ENCODE measurements around the gene OXSM.

OXSM gene

DNA sequence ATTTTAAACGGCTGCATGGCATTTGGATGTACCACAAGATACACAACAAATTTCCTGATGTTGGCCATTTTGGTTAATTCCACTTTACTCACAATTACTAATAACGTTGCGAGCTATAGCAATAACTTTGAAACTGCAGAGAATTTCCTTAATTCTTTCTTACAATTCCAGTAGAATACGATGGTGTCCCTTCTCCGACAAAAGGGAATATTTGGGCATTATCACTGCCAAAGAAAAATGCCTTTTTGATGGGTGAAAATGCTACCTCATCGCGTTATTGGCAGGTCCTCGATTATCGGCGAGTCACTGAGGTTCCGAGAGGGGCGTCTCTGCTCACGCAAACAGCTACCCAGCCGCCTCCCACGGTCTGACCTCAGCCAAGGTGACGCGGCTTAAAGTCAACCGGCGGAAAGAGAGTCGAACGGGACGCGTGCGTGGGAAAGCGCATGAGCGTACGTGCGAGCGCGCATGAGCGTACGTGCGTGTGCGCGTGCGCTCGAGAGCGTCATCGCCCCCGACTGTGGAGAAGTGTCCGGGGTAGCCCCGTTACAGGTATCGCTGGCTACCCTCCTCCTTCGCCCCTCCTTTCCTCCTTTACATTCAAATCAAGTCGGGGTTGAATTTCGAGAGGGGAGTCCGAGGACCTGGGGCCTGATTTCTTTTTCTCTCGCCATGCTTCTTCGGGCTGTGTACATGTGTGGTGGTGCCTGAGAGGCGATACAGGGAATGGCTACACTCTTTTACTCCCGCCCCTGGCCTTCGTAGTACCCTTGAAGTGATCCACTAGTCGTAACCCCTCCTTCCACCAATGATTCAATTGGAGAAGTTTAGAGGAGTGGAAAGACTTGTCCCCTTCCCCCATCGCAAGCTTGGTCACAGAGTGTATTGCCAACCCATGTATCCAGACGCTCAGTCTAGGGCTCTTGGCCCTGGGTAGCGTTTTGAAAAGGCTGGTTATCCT is at the start of gene OXSM:
TSS of gene OXSM (plus strand) at position 495 of the 961 bp plus-strand sequence. CDS start 931 bp downstream, outside the sequence.
- peak; percentile 89 to 90 for DNase-seq (ENCODE audit: low read depth in 2 of 2)

DNA sequence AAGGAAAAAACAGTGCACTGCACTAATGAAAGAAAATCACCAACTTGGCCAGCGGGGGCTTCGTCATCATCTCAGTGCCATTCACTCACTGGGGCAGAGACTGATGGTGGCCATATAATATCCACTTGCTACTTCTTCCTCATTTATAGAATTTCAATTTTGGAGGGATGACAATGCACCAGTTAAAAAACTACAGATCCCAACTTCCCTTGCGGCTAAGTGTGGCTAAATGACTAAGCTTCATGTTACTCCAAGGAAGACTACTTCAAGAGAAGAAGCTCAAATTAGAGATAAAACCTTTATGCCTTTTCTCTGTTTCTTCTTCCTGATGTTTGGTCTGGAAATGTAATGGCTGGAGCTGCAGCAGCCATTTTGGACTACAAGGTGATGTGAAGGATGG is 45.4 kb upstream of the OXSM start:
- no peak for DNase-seq (ENCODE audit: low read depth in 2 of 2)

DNA sequence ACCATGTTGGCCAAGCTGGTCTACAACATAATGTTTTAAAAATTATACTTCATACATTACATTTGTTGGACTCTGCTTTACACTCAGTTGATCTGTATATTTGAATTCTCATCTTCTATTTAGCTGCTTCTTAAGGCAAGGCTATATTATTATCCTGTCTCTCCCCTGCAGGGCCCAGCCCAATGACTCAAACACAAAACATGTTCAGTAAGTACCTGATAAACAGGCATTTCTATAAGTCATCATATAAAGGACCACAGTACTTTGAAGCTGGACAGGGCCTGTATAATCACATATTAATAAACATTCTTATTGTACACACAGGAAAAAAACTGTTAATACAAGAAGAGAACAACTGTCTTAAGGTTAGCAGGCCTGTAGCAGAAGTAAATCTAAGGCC is 42.9 kb upstream of the OXSM start:
- no peak for DNase-seq (ENCODE audit: low read depth in 2 of 2)

DNA sequence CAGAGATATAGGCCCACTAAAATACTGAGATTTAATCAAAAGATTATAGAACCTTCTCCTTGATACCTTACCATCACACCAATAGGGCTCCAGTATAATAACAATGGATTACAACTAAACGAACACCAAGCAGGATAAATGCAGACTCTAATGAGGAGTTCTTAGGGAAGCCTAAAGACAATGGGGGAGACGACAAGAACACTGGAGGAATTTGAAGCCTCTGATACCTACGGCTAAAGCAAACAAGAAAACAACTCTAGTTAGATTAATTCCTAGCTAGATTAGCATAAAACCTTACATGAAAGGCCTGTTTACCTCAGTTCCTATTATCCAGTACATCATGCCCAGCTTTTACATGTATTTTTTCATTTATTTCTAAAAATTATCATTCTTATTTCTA is 41.7 kb upstream of the OXSM start:
- no peak for DNase-seq (ENCODE audit: low read depth in 2 of 2)

DNA sequence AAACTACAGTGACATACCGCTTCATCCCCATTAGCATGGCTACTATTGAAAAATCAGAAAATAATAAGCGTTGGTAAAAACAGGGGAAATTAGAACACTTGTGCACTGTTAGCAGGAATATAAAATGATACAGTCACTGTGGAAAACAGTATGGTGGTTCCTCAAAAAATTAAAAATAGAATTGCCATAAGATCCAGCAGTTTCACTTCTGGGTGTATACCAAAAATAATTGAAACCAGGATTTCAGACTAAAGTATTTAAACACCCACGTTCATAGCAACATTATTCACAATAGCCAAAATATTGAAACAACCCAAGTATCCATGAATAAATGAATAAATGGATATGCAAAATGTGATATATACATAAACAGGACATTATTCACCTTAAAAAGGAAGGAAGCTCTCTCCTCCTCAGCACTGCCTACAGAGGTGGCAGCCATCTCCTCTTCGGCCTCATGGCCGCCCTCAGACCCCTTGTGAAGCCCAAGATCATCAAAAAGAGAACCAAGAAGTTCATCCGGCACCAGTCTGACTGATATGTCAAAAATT is 40.8 kb upstream of the OXSM start:
- no peak for DNase-seq (ENCODE audit: low read depth in 2 of 2)

DNA sequence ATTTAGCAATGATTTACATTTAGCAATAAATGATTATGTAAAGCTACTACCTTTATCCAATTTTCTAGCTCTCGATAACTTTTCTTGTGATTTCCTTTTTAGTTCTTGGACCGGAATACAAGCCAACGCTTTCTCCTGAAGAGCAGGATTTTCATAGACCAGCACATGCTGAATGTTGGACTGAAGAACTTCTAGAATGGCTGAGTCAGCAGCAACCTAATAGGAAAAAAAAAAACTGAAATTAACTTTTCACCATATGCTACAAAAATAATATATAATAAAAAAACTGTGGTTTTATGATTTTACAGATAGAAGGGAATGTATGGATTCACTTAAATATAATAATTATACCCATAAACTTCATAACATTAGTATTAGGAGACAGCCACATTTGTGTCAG is 38.8 kb upstream of the OXSM start:
- DNase-seq (ENCODE audit: low read depth in 2 of 2), result no peak

DNA sequence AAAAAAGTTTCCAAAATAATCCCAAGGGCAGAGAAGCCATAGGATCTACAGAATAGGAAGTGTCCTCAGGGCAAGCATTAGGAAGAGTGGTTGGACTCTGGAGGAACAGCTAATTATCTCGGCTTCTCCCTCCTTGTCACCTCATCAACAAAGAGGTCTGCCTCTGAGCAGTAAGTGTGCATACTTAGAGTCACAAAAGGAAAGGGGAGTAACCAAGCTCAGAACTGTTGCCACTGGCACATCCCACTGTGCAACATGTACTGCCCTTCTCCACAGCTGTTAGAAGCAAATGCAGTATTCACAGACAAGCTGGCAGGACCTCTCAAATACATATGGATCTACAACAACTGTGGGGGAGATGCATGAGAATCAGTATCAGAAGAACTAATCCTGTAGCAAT is 38.2 kb upstream of the OXSM start:
- DNase-seq (ENCODE audit: low read depth in 2 of 2), result no peak

DNA sequence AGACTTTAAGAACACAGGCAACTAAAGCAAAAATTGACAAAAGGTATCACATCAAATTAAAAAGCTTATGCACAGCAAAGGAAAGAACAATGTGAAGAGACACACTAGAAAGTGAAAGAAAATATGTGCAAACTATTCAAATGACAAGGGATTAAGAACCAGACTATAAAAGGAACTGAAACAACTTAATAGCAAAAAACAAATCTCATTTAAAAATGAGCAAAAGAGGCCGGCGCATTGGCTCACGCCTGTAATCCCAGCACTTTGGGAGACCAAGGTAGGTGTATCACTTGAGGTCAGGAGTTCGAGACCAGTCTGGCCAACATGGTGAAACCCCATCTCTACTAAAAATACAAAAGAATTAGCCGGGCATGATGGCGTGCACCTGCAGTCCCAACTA is 21.0 kb upstream of the OXSM start:
- DNase-seq (ENCODE audit: low read depth in 2 of 2), result no peak

DNA sequence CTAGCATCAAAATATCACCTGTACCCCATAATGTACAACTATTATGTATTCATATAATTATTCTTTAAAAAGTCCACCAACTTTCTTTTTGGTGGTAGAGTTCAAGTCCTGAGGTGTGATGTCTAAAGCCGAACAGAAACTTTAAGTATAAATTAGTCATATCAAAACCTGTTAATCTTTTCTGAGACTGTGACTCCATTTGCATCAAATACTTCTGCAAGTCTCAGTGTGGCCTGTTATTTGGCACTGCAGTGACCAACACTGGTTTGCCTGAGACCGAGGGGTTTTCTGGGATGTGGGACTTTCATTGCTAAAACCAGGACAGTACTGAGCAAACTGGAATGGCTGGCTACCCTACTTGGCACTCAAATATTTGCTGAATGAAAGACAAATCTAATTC is 14.0 kb upstream of the OXSM start:
- no peak for DNase-seq (ENCODE audit: low read depth in 2 of 2)

DNA sequence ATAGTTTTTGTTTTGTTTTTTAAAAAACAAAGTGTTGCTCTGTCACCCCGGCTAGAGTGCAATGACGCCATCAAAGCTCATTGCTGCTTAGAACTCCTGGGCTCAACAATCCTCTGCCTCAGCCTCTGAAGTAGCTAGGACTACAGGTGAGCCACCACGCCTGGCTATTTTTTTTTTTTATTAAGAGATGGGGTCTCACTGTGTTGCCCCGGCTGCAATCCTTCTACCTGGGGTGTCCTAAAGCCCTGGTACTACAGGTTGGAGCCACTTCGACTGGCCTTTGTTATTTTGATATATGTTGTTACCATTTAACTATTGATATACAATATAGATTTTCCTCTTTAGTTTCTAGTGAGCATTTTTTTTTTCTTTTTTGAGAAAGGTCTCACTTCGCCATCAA is 9.3 kb upstream of the OXSM start:
- DNase-seq (ENCODE audit: low read depth in 2 of 2), result no peak

DNA sequence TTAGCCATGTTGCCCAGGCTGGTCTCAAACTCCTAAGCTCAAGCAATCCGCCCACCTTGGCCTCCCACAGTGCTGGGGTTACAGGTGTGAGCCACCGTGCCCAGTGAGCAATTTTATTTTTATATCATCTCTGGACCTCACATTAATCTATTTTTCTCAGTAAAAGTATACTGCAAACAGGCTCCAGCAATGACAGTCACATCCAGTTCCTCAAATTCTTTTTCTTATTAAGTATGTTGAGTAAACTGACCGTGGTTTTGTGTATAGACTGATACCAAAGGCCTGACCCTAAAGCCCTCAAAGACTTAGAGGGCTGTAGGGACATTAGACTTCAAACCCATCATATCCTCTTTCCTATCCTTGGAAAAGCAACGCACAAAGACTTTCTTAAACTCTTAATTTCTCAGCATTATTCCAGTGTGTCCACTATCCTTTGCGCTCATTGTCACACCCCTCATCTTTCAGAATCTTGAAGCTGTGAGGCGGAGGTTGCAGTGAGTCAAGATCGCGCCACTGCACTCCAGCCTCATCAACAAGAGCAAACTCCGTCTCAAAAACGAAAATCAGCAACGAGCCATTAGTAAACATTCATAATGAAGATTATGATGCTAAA is 8.6 kb upstream of the OXSM start:
- no peak for DNase-seq (ENCODE audit: low read depth in 2 of 2)

DNA sequence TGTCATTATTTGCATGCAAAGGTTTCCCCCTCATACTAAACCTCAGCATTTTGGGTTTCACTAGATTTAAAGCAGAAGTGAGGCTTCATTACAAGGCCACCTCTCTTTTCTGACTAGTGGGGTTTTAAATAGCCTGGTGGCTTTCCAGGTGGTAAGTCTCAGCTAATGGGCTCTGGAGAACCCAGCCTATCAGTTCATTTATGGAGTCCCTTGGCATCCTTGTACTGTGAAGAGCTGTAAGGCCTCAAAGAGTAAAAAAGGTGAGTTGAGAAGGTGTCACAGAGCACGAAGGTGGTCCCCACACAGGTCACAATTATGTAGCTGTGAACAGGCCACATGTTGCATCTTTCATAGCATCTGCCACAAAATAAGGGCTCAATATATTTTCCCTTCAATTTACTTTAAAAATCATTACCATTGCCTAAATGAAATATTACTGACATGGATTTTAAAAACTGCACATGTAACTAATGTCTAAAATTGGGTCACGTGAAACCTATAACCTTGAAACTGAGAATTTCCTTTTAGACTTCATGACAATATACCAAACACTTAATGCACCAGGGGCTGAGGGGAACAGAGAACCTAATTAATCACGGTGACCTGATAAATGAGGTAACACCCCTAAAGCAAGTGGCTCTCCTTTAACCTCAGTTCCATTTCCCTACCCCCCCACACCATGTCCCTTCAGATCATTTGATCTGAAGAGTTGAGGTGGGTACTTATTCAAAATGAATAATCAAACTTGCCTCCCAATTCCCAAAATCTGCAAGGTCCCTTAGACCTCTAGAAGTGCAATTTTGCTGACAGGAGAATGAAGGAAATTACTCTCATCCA is 7.9 kb upstream of the OXSM start:
- no peak for DNase-seq (ENCODE audit: low read depth in 2 of 2)

DNA sequence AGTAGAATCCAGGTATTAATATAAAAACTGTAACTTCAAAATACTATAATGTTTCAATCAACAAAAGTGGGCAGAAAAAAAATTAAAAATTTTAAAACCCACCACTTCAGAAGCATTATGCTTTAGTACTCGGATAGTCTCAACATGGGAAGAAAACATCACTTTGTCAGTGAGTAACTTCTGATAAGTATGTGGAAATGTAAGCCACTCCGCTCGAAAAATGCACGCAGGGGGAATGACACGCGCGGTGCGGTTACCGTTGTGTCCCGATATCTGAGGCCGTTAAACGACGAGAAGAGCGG is 7.3 kb upstream of the OXSM start:
- no peak for DNase-seq (ENCODE audit: low read depth in 2 of 2)

DNA sequence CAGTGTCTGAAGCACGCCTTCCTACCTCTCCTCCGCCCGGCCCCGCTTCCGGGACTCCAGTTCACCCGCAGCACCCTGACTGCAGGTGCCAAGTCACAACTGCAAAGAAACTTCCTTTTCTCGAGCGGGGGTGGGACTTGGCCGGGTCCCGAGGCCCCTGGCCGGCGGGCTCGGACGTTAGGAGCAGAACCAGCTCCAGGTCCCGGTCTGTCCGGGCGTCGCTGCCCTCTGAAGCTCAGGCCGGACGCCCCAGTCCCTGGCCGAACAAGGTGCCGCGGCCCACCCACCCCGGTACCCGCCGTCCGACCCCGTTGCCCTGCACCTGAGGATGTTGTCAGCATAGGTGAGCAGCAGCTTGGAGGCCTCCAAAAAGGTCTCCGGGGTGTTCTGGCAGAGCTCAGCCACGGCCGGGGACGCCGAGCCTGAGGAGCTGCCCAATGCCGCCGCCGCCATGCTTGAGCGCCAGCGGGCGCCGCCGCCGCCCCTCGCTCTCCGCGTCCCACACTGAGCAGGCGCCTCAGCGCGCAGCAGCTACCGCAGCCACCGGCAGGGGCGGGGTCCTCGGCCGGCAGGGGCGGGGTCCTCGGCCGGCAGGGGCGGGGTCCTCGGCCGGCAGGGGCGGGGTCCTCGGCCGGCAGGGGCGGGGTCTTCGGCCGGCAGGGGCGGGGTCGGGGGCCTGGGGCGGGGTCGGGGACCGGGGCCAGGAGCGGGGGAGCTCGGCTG is 6.8 kb upstream of the OXSM start, which contains the start of gene NGLY1:
TSS of gene NGLY1 (minus strand) at position 506 of the 723 bp plus-strand sequence. CDS start at position 453, 53 bp downstream.
- DNase-seq (ENCODE audit: low read depth in 2 of 2), result peak; percentile 71 to 73

DNA sequence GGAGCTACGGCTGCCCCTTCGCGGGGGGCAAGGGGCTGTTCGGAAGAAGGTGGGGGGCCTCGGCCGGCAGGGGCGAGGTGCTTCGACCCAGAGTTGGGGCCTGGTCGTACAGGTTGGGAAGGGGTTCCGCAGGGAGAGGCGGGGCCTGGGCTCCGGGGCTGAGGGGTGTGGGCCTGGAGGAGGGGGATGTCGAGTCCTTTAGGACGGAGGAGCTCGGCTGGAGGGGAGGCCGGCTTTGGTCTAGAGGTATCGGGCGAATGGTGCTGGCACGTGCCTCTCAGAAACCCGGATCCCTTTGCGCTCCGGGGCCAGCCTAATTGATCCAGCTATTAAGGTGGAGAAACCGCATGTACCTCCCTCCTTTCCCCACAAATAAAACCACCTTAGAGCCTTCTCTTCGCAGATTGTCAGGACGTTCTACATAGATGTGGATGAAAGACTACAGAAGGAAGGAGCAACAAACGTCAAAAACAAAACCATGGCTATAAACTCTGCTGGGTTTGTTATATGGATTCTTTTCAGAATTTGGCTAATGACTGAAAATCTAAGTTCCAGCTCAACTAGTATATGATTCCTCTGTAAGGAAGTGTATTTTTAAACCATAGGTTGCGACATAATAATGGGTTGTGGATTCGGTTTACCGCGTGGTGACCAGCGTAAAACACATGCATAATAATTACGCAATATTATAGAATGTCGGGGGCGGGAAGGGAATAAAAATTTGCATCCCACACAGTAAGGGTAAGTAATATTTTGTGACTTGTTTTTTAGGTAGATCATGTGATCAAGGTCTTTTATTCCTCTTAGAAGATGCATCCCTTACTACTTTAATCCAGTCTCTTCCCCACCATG is 6.0 kb upstream of the OXSM start:
- DNase-seq (ENCODE audit: low read depth in 2 of 2), result peak in 1 of 2 experiments; percentile 39

DNA sequence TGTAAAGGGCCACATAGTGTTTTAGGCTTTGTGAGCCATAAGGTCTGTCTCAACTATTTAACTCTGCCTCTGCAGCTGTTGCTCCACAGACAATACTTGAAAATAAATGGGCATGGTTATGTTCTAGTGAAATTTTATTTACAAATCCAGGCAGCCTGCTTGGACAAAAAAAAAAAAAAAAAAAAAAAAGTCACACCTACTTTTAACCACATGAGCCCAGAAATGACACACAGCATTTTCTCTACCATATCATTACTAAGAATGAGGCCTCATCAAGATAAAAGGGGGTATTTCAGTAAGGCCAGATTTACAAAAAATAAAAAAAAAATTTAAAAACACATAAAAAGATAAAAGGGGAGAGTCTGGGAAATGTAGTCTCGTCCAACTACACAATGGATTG is 4.9 kb upstream of the OXSM start:
- DNase-seq (ENCODE audit: low read depth in 2 of 2), result no peak

DNA sequence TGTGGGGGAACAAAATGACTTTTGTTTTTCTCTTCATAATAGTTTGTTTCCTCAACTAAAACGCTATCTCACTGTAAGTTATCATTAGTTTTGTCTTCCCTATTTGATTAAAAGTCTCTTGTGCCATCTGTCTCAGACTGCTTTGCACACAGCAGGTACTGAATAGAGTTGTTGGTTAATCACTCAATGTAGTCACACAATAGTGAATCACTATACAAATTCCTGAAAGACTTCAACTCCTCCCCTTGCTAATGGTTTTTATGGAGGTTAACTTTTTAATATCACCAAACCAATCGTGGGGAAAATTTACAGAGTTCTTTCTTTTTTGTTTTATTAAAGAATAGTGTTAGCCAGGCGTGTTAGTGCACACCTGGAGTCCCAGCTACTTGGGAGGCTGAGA is 4.1 kb upstream of the OXSM start:
- no peak for DNase-seq (ENCODE audit: low read depth in 2 of 2)

DNA sequence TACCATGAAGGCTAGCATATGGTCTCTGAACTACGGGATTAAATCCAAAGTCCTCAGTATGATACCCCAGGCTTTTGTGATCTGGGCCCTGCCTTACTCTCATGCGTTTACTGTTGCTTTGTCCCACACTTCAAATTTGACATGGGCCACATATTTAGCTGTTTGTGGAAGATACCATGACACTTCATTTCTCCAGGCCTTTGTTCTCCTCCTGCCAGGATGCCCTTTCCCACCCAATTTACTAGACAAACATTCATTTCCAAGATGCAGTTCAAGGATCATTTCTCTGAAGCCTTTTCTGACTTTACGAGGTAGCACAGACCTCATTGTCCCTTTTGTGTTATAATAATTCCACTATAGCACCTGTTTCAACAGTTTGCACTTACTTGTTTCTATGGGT is 2.2 kb upstream of the OXSM start:
- DNase-seq (ENCODE audit: low read depth in 2 of 2), result no peak

DNA sequence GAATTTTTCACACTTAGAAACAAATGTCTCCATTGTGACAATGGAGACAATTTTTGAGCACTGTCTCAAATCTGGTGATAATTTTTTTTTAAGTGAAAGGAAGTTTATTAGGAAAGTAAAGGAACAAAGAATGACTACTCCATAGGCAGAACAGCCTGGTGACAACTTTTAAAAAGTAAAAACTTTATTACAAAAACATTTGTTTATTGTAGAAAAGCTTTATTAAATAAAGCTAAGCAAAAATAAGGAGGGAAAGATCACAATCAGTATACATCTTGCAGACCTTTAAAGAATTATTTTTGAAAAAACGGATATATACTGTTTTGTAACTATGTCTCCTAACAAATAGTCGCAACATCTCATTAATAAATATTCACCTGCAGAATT is 688 bp upstream of the OXSM start:
- no peak for DNase-seq (ENCODE audit: low read depth in 2 of 2)

DNA sequence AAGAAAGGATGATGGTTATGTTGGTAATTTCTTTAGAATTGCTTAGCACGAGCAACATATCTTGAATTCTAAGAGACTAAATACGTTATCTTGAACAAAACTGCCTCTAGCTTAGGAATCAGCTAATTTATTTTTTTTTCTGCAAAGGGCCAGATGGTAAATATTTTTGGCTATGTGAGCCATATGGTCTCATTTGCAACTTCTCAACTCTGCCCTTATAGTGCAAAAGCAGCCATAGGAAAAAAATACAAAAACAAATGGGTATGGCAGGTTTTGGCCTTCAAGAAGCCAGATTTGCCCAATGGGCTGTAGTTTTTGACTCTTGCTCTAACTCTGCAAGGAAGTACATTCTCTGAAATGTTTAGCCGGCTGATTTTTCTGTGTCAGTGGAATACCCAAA is 11.9 kb downstream of the OXSM start:
- no peak for DNase-seq (ENCODE audit: low read depth in 2 of 2)

DNA sequence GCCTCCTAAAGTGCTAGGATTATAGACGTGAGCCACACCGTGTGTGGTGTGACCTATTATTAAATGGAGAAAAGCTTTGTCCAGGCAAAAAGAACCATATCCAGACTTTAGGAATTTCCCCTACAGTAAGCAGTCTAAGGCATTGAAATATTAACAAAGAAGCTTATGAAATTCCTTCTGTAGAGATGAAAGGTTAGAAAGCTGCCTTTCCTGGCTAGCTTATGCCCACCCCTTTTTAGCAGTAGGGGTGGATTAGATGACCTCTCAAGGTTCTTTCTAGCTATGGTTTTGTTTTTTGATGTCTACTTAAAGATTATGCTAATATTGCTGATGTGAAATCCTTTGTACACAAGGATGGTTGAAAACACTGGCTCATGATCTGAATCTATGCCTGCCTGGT is 13.9 kb downstream of the OXSM start:
- DNase-seq (ENCODE audit: low read depth in 2 of 2), result no peak
